Measurements from ENCODE around the gene TCAP. TPM values are rescaled to one million over a fixed set of nuclear protein-coding genes. Genes with fewer than 3 reads are reported as not detected.

Gene TCAP
- polyA plus RNA-seq, 1 donor (not counting 4 experiments of a cell fraction or from before 2014, with no cell fraction given), result 0.20 TPM

DNA sequence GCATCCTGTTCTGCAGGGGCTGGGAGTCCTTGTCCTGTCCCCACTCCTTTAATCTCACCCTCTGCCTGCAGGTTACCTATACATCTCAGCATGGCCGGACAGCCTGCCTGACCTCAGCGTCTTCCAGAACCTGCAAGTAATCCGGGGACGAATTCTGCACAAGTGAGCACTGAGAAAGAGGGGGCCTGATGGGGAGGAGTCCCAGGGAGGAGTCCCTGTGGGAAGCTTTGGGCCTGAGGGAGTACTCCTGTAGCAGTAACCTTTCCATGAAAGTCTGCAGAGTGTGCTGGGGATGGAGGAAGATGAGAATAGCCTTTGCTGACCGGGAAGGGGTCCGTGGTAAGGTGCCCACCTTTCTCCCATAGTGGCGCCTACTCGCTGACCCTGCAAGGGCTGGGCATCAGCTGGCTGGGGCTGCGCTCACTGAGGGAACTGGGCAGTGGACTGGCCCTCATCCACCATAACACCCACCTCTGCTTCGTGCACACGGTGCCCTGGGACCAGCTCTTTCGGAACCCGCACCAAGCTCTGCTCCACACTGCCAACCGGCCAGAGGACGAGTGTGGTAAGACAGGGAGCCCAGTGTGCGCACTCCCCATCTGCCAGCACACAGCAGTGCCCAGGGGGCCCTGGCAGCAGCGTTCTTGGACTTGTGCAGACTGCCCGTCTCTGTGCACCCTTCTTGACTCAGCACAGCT lies 50.4 kb downstream of the TCAP start:
- no peak overlapping the region for H3K27ac ChIP-seq (ENCODE audit: control insufficient read depth, insufficient read depth, low read length)
- H2AFZ ChIP-seq (ENCODE audit: control insufficient read depth, low read length), result no peak overlapping the region
- peaks cover 10% of the 10 kb centered on the region for H3K4me1 ChIP-seq (ENCODE audit: control insufficient read depth, extremely low read depth, insufficient read depth, low read length)
- H3K9ac ChIP-seq (ENCODE audit: control insufficient read depth, extremely low read depth, insufficient read depth, low read length), result no peak overlapping the region
- no peak for TF ChIP-seq EZH2 (IDR thresholded peaks at IDR 0.05; ENCODE audit: low read length)
- TF ChIP-seq, protein P1, sequence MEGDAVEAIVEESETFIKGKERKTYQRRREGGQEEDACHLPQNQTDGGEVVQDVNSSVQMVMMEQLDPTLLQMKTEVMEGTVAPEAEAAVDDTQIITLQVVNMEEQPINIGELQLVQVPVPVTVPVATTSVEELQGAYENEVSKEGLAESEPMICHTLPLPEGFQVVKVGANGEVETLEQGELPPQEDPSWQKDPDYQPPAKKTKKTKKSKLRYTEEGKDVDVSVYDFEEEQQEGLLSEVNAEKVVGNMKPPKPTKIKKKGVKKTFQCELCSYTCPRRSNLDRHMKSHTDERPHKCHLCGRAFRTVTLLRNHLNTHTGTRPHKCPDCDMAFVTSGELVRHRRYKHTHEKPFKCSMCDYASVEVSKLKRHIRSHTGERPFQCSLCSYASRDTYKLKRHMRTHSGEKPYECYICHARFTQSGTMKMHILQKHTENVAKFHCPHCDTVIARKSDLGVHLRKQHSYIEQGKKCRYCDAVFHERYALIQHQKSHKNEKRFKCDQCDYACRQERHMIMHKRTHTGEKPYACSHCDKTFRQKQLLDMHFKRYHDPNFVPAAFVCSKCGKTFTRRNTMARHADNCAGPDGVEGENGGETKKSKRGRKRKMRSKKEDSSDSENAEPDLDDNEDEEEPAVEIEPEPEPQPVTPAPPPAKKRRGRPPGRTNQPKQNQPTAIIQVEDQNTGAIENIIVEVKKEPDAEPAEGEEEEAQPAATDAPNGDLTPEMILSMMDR (optimal IDR thresholded peaks at IDR 0.05 in 1 of 3, IDR thresholded peaks at IDR 0.05 in 1 of 3, conservative IDR thresholded peaks at IDR 0.05 in 1 of 3; ENCODE audit: extremely low read depth in 1 of 3, insufficient read depth in 2 of 3, low read length in 3 of 3), result peak in 1 of 3 experiments; percentile 12
- DNase-seq (ENCODE audit: low read depth, low spot score), result no peak
- dilution Hi-C loops (cut with MboI; ENCODE audit: extremely low pct_ligation_motif_present, low sequenced_read_pairs), result no loop called here
- H3K36me3 ChIP-seq (ENCODE audit: control insufficient read depth in 2 of 2, extremely low read depth in 1 of 2, insufficient read depth in 2 of 2, low read length in 2 of 2), result peaks cover 27 to 29% of the 10 kb centered on the region in 2 experiments
- no peak overlapping the region for H3K4me3 ChIP-seq (ENCODE audit: control insufficient read depth in 2 of 3, extremely low read depth in 1 of 3, insufficient read depth in 2 of 3, low read depth in 1 of 3, low read length in 3 of 3)
- H3K4me2 ChIP-seq (ENCODE audit: control insufficient read depth, extremely low read depth, insufficient read depth, low read depth, low read length), result no peak overlapping the region
- H4K20me1 ChIP-seq (ENCODE audit: control insufficient read depth, extremely low read depth, insufficient read depth, low read length), result no peaks in the 10 kb centered on the region
- H3K27me3 ChIP-seq (ENCODE audit: control insufficient read depth, extremely low read depth, insufficient read depth, low read length), result no peaks in the 10 kb centered on the region
- no peak for FAIRE-seq
- H3K9me1 ChIP-seq (ENCODE audit: control insufficient read depth, extremely low read depth, insufficient read depth, low read length), result no peaks in the 10 kb centered on the region
- H3K79me2 ChIP-seq (ENCODE audit: control insufficient read depth, insufficient read depth, low read length), result no peaks in the 10 kb centered on the region
- H3K9me3 ChIP-seq (ENCODE audit: control insufficient read depth, low read depth, low read length), result no peaks in the 10 kb centered on the region

Other genes with a start within 250 kb of the TCAP start
- 26.7 to 31.1 TPM (median 27.1 TPM) in 3 replicates for gene MED1, start 214.1 kb upstream of the TCAP start, polyA plus RNA-seq
- 25.7 to 26.6 TPM (median 26.2 TPM) in 3 replicates for gene CDK12, start 203.9 kb upstream of the TCAP start, polyA plus RNA-seq
- gene NEUROD2, start 57.4 kb upstream of the TCAP start, polyA plus RNA-seq, result not detected in 3 replicates
- gene PPP1R1B, start 38.4 kb upstream of the TCAP start, polyA plus RNA-seq, result 0.14 to 0.35 TPM (median 0.18 TPM) in 3 replicates
- gene STARD3, start 28.2 kb upstream of the TCAP start, polyA plus RNA-seq, result 29.0 to 39.6 TPM (median 33.9 TPM) in 3 replicates
- gene PNMT, start 3.1 kb downstream of the TCAP start, polyA plus RNA-seq, result not detected in 3 replicates
- gene PGAP3, start 22.7 kb downstream of the TCAP start, polyA plus RNA-seq, result 4.8 to 10.8 TPM (median 5.6 TPM) in 3 replicates
- gene ERBB2, start 34.7 kb downstream of the TCAP start, polyA plus RNA-seq, result 21.4 to 35.8 TPM (median 26.9 TPM) in 3 replicates
- gene MIEN1, start 65.2 kb downstream of the TCAP start, polyA plus RNA-seq, result 38.4 to 59.0 TPM (median 51.8 TPM) in 3 replicates
- 4.0 to 5.3 TPM (median 4.2 TPM) in 3 replicates for gene GRB7, start 72.6 kb downstream of the TCAP start, polyA plus RNA-seq
- gene IKZF3, start 199.0 kb downstream of the TCAP start, polyA plus RNA-seq, result 0.04 TPM in 1 of 3 replicates, not detected in the others
- not detected in 3 replicates for gene ZPBP2, start 202.9 kb downstream of the TCAP start, polyA plus RNA-seq

Measured in keratinocyte (primary cell).